Right cardiac atrium (tissue), 5 donors: Measurements from ENCODE around the gene GRID2IP. TPM values are rescaled to one million over a fixed set of nuclear protein-coding genes. Genes with fewer than 3 reads are reported as not detected.
A peak's percentile ranks its signal among the peaks of the same experiment; 100 is the strongest.

Experiments used
- ATAC-seq, 2 donors: fragments of 200-7000 bp; cut with Tn5 transposase; one replicate each; pipeline versions ENCODE4 v1.8.0 to v1.9.1; 2020; ENCODE audit warnings: moderate library complexity in 2 of 2, mild to moderate bottlenecking in 1 of 2
- DNase-seq, 3 donors: peaks; one replicate each; pipeline ENCODE4 v3.0.0-alpha.2; 2020
- H3K27ac ChIP-seq: one replicate; pipeline ENCODE4 v1.5.1; 2013; ENCODE audit warnings: mild to moderate bottlenecking, low read length, control low read depth, moderate library complexity
- H3K27me3 ChIP-seq: one replicate; pipeline ENCODE4 v1.6.1; 2013; ENCODE audit not compliant: control insufficient read depth, insufficient read depth
- H3K4me1 ChIP-seq: one replicate; pipeline ENCODE4 v1.6.1; 2013; ENCODE audit warnings: low read length; ENCODE audit not compliant: control insufficient read depth, insufficient read depth
- H3K4me3 ChIP-seq: one replicate; pipeline ENCODE4 v1.5.1; 2013; ENCODE audit warnings: low read length, control low read depth
- H3K9me3 ChIP-seq: one replicate; pipeline ENCODE4 v1.6.1; 2013; ENCODE audit warnings: low read length; ENCODE audit not compliant: control insufficient read depth
- WGBS: extraction: QIAGEN DNeasy Blood & Tissue Kit; methylation state at CpG from one replicate; pipeline ENCODE4 v1.1.7; 2013; 5-methylcytosine and 5-hydroxymethylcytosine counted together
- intact Hi-C, 4 donors: fragments of 100-400 bp; cut with DNase I; formaldehyde crosslinking; loops; one replicate each; pipeline versions ENCODE4 v1.11.0 to v1.14.0; 2022 to 2023
- polyA plus RNA-seq: library from polyadenylated mRNA; stranded (reverse); fragments of 200-250 nt; gene quantifications from one replicate; pipeline ENCODE4 v1.2.3, GENCODE V29; 2013
- total RNA-seq, 4 donors: library from RNA; stranded (reverse); fragmentation: NEBNext Ultra II Directional; extraction: Animal tissue kit (Norgen Biotek cat#: 25700); gene quantifications; one replicate each; pipeline ENCODE4 v1.2.1, GENCODE V29; 2021
- donor health status: healthy with polysubstance abuse.
- donor health status: DM: no; HTN: yes; CAD: no.
- donor health status: DM: no; HTN: no; CAD: no.
- donor health status: DM: no; HTN: yes; CAD: no; lungs with severe emphysema.
- donor health status: DM: yes; HTN: yes; CAD: no.

Gene GRID2IP
- total and polyA plus RNA-seq, 5 donors: 0.05 to 0.20 (median 0.09) TPM; not detected in 2

DNA sequence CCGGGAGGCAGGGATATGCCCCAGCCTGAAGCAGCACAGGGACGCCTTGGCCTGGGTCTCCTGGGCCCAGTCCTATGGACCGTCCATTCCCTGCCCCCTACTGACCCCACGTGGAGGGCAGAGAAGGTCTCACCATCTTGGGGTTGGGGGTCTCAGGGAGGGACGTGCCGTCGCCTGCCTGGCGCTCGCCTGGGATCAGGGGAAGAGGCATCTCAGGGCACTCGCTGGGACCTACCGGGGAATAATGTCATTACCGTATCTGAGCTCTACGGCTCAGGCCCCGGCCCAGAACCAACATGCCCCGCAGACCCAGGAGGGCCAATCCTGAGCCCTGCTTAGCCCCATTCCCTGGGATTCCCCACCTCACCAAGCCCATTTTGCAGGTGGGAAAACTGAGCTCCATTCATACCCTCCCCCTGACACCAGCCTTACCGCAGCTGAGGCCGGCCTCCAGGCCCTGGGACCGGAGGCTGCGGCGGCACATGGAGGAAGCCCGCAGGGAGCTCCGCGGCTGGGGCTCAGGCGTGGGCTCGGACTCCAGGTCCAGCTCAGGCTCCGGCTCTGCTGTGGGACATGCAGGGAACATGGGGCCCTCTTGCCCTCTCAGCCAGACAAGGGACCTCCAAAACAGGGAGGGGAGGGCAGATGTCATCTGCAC lies 40.7 kb downstream of the GRID2IP start:
- no peak overlapping the region for H3K27ac ChIP-seq
- no peaks in the 10 kb centered on the region for H3K4me1 ChIP-seq
- ATAC-seq: no peak
- no peak for DNase-seq
- H3K4me3 ChIP-seq: no peak overlapping the region
- intact Hi-C loops: no loop called here
- 91% methylated on average over 26 of the region's 26 CpGs for WGBS
- no peaks in the 10 kb centered on the region for H3K9me3 ChIP-seq
- H3K27me3 ChIP-seq: no peaks in the 10 kb centered on the region

DNA sequence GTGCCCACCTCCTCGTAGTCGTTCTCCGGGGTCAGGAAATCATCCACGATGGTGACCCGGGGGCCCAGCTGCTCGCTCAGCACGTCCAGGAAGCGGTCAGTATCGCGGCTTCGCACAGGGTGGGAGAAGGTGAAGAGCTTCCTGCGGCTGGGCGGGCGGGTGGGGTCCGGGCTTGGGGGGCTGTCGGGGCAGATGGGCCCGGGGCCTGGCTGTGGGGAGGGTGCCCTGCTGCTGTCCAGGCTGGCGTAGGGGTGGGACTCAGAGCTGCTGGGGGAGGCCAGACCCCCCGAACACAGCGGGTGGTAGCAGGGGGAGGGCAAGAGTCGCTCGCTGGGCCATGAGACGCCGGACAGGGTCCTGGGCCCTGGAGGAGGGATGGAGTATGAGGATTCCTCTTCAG lies 42.3 kb downstream of the GRID2IP start:
- no peaks in the 10 kb centered on the region for H3K27me3 ChIP-seq
- H3K4me1 ChIP-seq: no peaks in the 10 kb centered on the region
- ATAC-seq: no peak
- no peak overlapping the region for H3K27ac ChIP-seq
- DNase-seq: no peak
- intact Hi-C loops: no loop called here
- H3K4me3 ChIP-seq: no peak overlapping the region
- WGBS: 87% methylated on average over 24 of the region's 24 CpGs
- H3K9me3 ChIP-seq: no peaks in the 10 kb centered on the region

DNA sequence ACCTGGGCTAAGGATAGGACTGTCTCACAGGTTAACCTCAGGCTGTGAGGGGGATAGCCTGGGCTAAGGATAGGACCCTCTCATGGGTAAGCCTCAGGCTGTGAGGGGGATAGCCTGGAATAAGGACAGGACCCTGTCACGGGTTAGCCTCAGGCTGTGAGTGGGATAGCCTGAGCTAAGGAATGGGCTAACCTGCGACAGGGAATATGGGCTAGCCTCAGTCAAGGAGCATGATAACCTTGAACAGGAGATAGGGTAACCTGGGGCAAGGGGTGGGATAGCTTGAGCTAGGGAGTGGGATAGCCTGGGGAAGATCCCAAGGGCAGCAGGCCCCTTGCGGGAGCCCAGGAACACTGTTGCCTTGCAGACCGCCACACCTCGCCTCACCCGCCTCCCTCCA lies 42.7 kb downstream of the GRID2IP start:
- Histone ChIP-seq H3K9me3 (no peaks in the 10 kb centered on the region), H3K27ac (no peak overlapping the region), H3K27me3 (no peaks in the 10 kb centered on the region), H3K4me3 (no peak overlapping the region), H3K4me1 (no peaks in the 10 kb centered on the region)
- intact Hi-C loops: no loop called here
- no peak for DNase-seq
- 95% methylated on average over 6 of the region's 6 CpGs for WGBS
- ATAC-seq: no peak

DNA sequence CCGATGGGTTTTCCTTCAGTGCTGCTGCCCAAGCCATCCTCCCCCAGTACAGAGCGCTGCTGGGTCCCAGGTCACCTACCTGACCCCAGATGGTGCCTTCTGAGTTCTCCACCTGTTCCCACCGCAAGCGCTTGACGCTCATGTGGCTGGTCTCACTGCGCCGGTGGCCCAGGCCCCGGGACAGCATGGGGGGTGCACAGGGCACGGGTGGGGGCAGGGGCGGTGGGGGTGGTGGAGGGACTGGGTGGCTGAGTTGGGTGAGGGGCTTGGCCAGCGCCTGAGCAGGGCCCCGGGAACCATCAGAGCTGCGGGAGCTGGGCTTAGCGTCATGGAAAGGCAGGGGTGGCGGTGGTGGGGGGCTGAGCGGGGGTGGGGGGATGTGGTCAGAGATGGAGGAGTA lies 43.4 kb downstream of the GRID2IP start:
- intact Hi-C loops: no loop called here
- Histone ChIP-seq H3K27ac (no peak overlapping the region), H3K4me3 (no peak overlapping the region), H3K9me3 (no peaks in the 10 kb centered on the region), H3K4me1 (no peaks in the 10 kb centered on the region), H3K27me3 (no peaks in the 10 kb centered on the region)
- no peak for ATAC-seq
- DNase-seq: no peak
- 90% methylated on average over 16 of the region's 16 CpGs for WGBS

DNA sequence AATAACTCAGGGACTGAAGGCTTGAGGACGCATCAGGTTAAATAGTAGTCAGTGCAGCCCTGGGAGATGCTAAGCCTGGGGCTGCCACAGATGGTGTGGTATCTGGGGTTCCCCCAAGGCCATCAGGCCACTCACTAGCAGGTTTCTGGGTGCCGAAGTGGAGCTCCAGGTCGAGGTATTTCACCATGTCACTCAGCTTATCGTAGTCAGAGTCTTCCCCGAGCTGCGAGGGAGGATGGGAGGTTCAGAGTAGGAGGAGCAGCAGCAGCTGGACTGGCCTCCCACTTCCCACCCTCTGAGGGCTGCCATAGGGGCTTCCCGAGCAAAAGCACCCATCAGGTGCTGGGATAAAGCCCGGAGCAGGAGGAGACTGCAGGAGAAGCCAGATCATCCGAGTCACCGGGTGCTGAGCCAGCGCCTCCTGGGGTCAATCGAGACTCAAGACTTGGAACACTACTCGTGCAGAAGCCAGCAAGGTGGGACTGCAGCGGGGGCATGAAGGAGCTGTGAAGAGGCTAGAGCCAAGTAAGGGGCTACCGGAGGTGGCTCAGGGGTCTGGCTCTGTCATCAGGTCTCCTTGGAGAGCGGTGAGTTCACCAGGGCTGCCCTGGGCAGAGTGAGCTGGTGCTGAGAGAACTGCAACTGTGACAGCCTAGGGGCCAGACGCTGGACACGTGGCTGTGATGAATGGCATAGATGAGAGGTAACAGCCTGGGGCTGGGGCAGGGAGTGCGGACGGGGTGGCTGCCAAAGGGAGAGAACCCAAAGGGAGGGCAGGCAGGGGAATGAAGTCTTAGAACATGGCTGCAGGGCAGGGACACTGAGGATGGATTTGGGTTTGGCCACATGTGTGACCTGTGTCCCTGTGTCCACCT lies 45.3 kb downstream of the GRID2IP start:
- ATAC-seq (no peak), DNase-seq (no peak)
- Histone ChIP-seq H3K4me1 (no peaks in the 10 kb centered on the region), H3K27ac (no peak overlapping the region), H3K27me3 (no peaks in the 10 kb centered on the region), H3K9me3 (no peaks in the 10 kb centered on the region), H3K4me3 (no peak overlapping the region)
- 53% methylated on average over 20 of the region's 20 CpGs for WGBS
- intact Hi-C loops: no loop called here

GRCh38 chr7:6504996-6505395 lies 46.3 kb downstream of the GRID2IP start:
- Histone ChIP-seq H3K9me3 (no peaks in the 10 kb centered on the region), H3K4me3 (no peak overlapping the region), H3K27ac (no peak overlapping the region), H3K27me3 (no peaks in the 10 kb centered on the region), H3K4me1 (no peaks in the 10 kb centered on the region)
- ATAC-seq: no peak
- no peak for DNase-seq
- intact Hi-C loops: no loop called here
- 56% methylated on average over 9 of the region's 9 CpGs for WGBS

GRCh38 chr7:6502886-6503285 lies 48.4 kb downstream of the GRID2IP start:
- no peak for DNase-seq
- H3K27me3 ChIP-seq: no peaks in the 10 kb centered on the region
- intact Hi-C loops: no loop called here
- no peaks in the 10 kb centered on the region for H3K4me1 ChIP-seq
- H3K4me3 ChIP-seq: no peak overlapping the region
- 58% methylated on average over 13 of the region's 13 CpGs for WGBS
- ATAC-seq: no peak
- no peak overlapping the region for H3K27ac ChIP-seq
- H3K9me3 ChIP-seq: no peaks in the 10 kb centered on the region

DNA sequence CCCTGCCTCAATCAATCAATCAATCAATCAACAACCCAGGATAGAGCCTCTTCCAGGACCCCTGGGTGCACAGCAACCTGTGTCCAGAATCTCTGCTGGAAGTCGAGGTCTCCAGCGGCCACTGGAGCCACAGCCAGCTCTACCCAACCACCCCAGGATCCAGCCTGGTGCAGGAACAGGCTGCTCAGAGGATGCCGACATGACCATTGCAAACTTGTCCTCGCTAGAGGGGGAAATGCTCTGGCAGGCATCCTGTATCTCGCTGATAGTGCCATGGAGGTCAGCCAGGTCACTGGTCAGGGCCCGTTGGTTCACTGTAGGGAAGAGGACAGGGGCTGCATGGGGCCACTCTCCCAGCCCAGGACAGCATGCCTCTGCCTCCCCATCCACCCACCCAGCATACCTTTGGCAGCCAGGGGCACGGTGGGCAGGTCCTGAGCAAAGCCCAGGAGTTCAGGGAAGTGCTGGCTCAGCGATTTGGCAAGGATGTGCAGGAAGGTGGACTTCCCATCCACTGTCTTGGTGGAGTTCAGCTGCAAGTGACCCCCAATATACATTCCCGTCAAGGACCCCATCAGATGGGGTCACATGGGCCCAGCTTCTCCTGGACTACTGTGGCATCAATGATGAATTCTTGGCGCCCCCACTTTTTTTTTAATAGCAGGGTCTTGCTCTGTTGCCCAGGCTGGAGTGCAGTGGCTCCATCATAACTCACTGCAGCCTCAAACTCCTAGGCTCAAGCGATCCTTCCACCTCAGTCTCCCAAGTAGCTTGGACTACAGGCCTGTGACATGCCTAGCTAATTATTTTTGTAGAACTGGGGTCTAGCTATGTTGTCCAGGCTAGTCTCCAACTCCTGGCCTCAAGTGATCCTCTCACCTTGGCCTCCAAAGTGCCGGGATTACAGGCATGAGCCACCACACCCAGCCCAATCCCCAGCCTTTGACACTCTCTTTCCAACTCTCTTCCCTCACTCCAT lies 49.4 kb downstream of the GRID2IP start:
- Histone ChIP-seq H3K27me3 (no peaks in the 10 kb centered on the region), H3K4me3 (no peak overlapping the region), H3K27ac (no peak overlapping the region), H3K4me1 (no peaks in the 10 kb centered on the region), H3K9me3 (no peaks in the 10 kb centered on the region)
- intact Hi-C loops: no loop called here
- 82% methylated on average over 12 of the region's 12 CpGs for WGBS
- ATAC-seq (no peak), DNase-seq (peak in 1 of 3 donors; percentile 56)

DNA sequence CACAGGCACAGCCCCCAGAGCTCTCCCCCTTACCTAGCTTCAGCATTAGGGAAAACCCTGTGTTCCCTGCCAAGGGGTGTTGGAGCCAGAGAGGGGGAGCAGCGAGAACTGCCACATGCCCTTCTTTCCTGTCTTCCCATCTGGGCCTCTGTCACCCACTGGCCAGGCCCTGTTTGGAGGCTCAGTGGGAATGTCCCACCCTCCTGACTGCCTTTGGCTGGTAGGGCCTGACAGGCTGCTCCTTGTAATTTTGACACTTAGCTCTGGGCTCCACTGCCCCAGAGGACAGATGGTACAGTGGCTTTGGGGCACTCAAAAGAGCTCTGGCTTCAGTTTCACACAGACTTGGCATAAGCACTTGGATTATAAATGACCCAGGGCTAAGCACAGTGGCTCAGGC lies 50.6 kb downstream of the GRID2IP start:
- Histone ChIP-seq H3K4me3 (no peak overlapping the region), H3K4me1 (no peaks in the 10 kb centered on the region), H3K27ac (peak overlapping the region; percentile 4), H3K27me3 (no peaks in the 10 kb centered on the region), H3K9me3 (no peaks in the 10 kb centered on the region)
- DNase-seq (no peak), ATAC-seq (no peak)
- WGBS: 68% methylated on average over 1 of the region's 1 CpG
- intact Hi-C loops: no loop called here

GRCh38 chr7:6497994-6498393 lies 53.3 kb downstream of the GRID2IP start:
- intact Hi-C loops: no loop called here
- DNase-seq (no peak), ATAC-seq (no peak)
- Histone ChIP-seq H3K27me3 (no peaks in the 10 kb centered on the region), H3K4me3 (no peak overlapping the region), H3K4me1 (no peaks in the 10 kb centered on the region), H3K27ac (no peak overlapping the region), H3K9me3 (no peaks in the 10 kb centered on the region)
- WGBS: 87% methylated on average over 14 of the region's 14 CpGs

DNA sequence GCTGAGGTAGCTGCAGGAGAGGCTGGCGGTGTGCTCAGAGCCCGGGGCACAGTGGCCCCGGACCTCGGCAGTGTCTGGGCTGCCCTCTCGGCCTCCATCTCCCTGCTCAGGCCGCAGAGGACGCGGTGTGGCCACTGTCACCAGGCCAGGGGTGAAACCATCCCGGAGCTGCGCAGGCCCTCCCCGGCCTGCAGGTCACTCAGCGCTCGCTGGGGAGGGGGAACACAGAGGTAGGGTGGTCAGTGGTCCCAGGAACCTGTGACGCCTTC lies 53.7 kb downstream of the GRID2IP start:
- WGBS: 96% methylated on average over 14 of the region's 14 CpGs
- intact Hi-C loops: no loop called here
- no peaks in the 10 kb centered on the region for H3K27me3 ChIP-seq
- no peaks in the 10 kb centered on the region for H3K9me3 ChIP-seq
- ATAC-seq (peak in 1 of 2 donors; percentile 5), DNase-seq (no peak)
- H3K27ac ChIP-seq: no peak overlapping the region
- H3K4me1 ChIP-seq: no peaks in the 10 kb centered on the region
- H3K4me3 ChIP-seq: no peak overlapping the region
